Hematopoietic multipotent progenitor cell treated with erythropoietin and hydrocortisone succinate and interleukin-3 and kit ligand, for 17 days (in vitro differentiated cells): Measurements from ENCODE around the gene SYCP2.

Experiments used
- DNase-seq: peaks from one replicate; pipeline ENCODE4 v3.0.0-alpha.2; 2015; ENCODE audit warnings: low spot score

The SYCP2 gene

DNA sequence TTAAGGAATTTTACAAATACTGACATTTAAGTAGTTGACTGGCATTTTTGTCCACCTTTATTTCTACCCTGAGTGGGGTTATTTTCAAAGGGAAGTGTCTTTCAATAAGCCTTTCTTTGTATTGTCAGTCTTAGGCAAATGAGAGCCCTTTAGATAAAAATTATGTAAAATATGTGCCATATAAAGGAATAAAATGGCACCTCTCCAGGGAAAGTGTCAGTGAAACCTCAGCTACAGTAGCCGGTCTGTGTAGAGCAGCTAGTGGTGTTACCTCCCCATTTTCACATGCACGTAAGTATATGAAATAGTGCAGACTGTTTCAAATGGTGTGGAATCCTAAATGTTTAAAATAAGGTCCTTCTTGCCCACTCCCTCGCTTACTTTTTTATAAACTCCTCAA, 11.7 kb upstream of the SYCP2 start:
- DNase-seq, result no peak

DNA sequence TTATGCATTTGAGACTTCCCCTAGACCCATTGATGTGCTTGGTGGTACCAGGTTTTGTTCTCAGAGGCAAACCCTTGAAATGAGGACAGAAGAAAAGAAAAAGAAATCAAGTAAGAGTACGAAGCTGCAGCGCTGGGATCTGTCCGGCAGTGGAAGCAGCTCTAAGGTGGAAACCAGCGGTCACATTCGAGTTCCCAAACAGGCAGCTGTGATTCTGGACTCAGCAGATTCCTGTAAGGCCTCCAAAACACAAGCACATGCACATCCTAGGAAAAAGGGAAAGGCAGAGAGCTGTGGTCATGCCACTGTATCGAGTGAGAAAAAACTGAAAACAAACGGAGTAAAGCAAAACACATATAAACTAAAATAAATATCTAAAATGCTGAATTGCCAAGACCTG, 11.3 kb upstream of the SYCP2 start:
- no peak for DNase-seq

DNA sequence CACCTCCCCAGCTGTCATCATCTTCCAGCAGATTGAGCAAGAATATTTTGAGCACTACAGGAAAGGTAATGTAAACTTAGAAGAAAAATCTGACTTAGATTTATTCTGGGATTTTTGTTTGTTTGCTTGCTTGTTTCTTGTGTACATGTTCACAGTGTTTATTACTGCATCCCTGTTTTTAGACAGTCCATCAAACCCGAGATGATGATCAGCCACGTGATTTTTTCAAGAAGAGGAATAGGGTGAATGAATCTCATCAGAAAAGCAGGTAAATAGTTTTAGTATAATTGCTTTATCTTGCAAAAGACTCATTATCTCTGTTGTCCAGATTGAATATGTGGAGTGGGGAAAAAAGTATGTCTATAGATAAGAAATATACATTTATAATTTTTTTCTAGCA, 8.8 kb upstream of the SYCP2 start:
- DNase-seq, result no peak

DNA sequence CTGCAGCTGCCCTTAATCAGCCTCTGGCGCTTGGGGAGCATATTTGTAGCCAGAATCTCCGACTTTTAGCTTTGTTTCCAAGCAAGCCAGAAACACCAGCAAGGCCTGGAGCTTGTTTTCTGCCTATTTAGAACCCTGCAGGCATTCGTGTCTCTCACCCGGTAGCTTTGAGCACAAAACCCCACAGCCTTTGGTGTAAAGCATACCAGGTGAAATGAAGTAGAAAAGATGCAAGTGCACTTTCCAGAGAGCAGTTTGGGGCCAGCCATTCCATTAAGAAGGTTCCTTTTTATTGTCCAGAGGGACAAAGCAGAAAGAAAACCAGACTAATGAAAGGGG, 7.5 kb upstream of the SYCP2 start:
- no peak for DNase-seq

DNA sequence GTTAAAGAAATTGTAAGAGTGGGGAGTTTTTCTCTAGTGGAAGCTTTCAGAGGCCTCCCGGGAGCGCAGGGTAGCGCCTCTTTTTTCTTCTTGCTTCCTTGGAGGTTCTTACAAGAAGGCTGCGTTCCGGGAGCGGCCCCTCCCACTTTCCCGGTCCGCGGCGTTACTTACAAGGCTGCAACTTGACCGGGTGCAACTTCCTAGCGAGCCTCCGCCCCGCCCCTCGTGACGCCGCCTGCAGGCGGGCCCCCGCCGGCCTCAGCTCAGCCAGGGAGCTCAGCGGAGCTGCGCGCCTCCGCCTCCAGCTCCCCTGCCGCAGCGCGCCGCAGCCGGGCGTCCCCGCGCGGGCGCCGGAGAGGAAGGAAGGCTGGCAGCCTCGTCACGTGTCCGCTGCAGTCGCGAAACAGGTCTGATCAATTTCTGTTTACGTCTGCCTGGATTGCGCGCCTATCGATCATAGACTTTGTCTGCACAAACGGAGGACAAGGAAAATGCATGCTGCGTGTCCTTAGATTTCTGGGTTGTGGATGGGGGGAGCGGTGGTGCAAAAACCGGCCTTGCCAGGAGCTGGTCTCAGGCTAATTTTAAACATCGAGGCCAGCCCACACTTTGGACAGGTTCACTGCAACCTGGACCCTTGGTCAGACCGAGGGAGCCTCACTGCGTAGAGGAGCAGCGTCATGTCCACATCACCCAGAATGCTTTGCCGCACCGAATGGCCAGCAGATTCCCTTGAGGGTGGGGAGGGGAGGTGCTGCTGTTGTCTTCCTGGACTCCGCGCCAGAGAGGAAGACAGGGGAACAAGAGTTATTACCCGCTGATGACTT, 6.9 kb upstream of the SYCP2 start, which contains the start of the genes FAM217B and PPP1R3D:
TSS of gene FAM217B (plus strand) at position 261 of the 827 bp plus-strand sequence. CDS start 3,555 bp downstream, outside the sequence.
TSS of gene PPP1R3D (minus strand) at position 177 of the 827 bp plus-strand sequence. CDS start 374 bp downstream, outside the sequence.
- peak; percentile 68 for DNase-seq

DNA sequence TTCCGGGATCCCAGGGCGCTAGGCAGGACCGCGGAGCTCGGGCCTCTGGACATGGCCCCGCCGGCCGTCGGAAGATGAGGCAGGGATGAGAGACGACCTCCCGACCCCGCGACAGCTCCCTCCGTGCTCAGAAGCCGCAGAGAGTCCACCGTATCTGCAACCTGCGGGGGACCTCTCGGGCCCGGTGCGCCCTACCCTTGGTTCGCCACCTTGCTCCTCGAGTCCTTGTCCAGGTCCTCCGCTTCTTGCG, 6.4 kb upstream of the SYCP2 start:
- no peak for DNase-seq

DNA sequence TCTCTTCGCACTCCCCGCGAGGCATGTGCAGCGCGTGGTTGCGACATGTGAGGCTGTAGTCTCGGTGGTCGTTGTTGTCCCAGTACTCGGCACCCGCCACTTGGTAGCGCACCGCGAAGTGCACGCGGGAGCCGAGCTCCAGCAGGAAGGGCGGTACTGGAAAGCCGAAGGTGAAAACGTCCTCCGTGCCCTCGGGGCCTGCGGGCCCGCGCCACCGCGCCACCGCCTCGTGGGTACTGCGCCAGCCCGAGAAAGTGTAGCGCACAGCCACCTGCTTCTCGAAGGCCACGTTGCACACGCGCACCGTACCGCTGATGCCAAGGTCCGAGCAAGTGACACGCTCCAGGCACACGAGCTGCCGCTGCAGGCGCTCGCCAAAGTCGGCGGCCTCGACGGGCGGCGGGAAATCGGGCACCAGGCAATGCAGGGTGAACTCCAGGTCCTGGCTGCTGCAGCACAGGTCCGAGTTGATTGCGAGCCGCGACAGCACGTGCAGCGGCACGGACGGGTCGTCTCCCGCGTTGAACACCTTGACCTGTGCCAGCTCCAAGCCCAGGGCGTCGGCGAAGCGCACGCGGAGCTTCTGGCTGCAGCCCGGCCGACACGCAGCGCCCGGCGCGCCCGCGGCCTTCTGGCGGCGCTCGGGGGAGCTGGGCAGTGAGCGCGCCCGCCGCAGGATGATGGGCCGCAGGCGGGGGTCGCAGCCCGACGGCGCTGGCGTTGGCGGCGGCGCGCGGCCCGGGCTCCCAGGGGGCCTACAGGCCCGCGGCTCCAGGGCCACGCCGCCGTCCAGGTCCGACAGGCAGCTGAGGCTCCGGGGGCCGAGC, 5.8 kb upstream of the SYCP2 start:
- no peak for DNase-seq

DNA sequence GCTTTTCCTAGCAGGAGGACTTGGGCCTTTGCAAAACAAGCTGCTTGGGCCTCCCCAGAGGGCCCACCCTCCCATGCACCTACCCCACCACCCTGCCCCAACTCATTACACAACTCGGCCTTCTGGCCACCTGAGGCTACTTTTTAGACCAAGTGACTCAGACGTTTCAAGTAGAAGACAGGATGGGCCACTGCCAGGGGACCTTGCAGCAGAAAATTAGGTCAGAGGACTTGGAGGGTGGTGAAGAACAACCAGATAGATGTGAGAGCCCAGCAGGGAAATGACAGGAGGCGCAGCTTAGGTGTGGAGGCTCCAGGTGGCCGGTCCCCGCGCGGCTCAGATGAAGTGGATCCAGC, 5.2 kb upstream of the SYCP2 start:
- DNase-seq, result no peak

DNA sequence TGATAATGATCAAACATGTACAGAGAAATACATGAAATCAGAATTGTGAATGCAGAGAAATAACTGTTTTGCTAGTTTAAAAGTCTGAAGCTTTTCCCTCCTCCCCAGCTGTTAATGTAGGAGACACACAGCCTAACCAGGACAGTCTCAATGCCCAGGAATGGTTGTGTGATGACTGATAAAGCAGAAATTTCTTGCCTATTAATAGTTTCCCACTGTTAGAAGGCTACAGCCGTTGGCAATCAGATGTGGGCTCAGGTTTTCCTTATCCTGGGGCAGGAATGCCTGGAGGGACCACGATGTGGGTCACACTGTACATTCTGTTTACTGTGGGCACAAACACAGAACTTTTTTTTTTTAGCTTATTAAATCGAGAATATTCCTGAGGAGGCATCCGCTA, 4.8 kb upstream of the SYCP2 start:
- no peak for DNase-seq

DNA sequence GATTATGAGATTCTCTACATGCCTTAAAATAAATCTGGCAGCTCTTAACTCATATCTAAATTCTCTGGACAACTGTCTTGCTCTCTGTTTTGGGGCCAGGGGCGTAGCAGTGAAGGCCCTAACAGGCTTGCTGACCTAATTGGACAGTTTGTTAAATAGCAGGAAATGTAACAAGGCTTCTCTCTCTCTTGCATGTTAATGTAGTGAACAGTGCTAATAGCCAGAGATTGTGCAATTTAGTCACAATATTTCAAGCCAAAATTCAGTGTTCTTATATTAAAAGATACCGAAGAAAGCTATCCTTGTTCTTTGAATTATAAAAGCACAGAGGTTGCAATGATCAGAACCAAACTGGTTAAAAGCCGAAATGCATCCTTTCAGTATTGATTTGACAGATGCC, 3.7 kb upstream of the SYCP2 start:
- no peak for DNase-seq

DNA sequence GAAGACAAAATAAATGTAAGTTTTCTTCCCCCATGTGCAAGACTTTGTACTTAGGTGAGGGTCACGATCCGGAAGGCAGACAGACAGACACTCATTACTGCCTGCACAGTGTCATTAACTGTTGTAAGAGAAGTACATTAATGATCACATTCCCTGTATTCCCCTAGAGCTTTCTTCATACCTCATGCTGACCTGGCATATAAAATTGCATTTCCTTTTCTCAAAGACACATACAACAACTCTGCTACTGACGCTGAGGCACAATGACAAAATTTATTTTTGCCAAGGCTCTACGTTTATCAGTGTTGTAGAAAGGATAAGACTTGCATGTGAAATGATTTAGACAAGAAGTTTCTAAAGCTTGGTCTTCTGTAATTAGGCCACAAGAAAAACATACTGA, 3.0 kb upstream of the SYCP2 start:
- no peak for DNase-seq

DNA sequence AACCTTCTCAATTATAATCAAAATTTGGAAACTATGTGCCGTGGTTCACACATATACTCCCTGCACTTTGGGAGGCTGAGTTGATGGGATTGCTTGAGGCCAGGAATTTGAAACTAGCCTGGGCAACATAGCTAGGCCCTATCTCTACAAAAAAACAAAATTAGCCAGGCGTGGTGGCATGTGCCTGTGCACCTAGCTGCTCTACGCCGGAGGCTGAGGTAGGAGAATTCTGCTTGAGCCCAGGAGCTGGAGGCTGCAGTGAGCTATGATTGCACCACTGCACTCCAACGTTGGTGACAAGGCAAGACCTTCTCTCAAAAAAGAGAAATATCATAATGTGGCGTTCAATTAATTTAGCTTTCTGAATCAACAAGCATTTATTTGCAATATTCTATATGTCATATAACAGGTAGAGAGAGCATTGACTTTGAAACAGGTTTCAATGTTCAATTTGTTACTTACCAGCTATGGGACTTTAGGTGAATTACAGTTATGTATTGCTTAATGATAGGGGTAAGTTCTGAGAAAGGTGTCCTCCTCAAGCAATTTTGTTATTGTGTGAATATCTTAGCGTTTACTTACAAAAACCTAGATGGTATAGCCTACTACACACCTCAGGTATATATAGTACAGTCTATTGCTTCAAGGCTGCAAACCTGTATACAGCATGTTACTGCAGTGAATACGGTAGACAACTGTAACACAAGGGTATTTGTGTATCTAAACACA, 2.2 kb upstream of the SYCP2 start:
- DNase-seq, result no peak

DNA sequence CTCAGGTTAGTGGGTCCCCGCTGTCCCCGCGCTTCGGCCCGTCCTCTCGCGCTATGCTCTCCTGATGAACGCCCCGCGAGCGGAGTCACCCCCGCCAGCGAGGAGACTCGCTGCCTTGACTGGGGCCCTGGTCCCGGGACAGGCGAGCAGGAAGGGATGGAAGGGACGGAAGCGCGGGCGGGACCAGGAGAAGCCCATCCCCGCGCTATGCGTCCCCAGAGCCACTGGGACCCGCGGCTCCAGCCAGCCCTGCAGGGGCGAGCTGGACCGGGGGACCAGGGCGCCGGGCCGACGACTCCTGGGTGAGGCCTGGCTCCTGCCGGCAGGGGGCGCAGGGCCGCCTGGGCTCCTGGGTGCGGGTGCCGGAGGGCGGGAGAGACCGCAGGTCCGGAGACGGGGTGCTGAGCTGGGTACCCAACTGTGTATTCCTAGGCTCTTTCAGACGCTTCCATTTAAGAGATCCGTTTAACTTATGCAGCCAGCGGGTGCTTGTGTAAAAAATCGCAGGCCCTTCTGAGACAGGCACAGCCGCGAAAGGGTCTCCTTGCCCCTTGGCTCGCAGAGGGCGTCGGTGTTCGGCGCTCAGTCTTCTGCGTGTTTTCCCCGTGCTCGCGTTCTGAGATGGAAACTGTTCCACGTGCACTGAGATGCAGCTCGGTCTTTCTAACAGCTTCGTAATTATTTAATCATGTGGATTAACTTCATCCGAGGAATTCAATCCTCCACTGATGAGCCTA, 580 bp upstream of the SYCP2 start:
- DNase-seq, result peak; percentile 59

DNA sequence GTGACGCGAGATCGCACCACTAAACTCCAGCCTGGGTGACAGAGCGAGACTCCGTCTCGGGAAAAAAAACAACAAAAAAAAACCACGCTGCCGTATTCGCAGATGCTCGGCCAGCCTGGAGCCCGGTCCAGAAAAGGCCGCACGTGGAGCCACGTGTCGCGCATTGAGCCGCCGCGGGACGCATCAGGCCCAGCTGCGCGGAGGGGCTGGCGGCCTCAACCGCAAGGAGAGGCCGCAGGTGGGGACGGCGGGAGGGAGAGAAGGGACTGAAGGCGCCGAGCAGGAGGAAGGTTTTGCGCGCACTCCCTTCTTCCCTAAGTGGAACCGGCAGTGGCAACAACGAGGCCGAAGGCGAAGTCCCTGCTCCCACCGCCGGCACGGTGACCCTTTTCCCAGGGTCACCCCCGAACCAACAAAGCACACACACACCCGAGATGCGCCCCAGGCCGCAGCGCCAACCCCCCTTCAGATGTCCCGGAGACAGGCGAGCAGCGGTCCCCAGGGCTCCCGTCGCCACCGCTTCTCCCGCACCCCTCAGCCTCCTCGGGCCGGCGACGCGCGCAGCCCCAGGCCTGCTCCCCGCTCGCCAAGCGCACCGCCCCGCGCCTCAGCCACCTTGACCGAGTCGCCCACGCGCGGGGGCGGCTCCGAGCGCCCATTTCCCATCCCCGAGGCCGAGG, 681 bp downstream of the SYCP2 start:
- no peak for DNase-seq

DNA sequence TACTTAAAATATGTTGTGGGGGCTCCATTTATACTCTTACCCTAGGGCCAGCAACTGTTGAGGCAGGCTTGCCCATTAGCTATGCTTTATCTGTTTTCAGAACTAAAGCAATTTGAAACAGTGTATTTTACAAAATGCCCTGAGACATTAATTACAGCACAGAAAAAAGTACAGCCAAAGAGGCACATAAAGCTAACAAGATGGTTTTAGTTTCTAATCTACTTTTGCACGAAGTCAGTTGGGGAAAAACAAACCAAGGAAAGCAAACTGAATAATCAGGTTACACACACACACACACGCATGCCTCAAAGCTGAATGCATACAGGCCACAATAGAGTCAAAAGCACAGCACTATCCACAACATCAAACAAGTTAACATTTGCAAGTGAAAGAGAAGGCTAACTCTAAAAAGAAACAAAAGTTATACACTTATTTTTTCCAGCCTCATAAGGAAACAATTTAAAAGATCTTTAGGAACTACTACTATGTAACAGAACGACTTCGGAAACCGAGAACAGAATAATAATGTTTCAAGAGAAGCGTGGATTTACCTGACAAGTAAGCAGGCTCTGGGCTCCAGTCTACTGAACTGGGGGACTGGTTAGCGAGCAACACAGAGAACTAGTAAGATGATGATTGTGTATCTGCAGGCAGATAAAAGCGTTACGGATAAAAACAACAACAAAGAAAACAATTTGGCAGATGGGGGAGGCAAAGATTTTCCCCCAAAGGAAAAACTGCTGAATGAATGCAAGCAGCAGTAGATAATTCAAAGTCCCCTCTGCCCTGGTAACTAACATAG, 1.7 kb downstream of the SYCP2 start:
- DNase-seq, result no peak

DNA sequence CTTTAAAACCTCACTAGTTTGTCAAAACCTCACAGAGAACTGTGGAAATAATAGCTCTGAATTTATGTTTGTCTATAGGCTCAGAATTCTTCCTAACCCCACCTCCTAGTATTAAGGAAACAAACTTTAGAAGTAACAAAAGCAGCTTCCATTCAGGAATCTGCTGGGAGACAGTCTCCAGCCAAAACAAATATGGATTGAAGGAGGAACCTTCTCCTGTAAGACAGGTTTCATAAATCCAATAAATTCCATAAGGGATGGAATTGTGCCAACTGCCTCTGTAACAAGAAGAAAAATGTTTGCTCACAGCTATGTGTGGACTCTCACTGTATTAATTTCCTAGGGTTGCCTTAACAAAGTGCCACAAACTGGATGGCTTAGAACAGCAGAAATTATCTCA, 7.5 kb downstream of the SYCP2 start:
- DNase-seq, result no peak

DNA sequence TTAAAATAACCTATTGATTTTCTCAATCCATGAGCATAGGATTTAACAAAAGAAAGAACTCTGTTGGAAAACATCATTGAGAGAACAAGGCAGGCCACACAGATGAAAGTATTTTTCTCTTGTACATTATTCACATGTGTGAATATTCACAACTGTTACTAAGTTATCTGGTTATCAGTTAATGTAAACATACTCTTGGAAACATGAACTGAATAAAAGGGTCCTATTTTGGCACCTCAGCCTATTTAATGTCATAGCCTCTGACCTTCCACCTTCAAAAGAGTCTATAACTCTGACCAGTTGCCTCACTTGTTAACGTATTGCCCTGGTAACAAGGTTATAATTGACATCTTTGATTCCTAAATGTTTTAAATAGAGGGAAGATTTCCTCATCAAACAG, 8.1 kb downstream of the SYCP2 start:
- DNase-seq, result no peak

DNA sequence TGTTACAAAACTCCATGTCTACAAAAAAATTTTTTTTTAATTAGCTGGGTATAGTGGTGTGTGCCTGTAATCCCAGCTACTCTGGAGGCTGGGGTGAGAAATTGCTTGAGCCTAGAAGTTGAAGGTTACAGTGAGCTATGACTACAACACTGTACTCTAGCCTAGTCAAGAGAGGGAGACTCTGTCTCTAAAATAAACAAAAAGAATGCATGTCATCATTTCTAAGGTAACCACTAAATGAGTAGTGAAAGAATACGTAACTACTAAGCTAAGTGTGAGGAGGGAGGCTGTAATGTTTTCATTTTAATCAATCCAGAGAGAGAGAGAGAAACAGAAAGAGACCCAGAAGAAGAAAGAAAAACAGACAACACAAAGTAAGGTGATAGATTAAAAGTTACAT, 9.9 kb downstream of the SYCP2 start:
- DNase-seq, result no peak

DNA sequence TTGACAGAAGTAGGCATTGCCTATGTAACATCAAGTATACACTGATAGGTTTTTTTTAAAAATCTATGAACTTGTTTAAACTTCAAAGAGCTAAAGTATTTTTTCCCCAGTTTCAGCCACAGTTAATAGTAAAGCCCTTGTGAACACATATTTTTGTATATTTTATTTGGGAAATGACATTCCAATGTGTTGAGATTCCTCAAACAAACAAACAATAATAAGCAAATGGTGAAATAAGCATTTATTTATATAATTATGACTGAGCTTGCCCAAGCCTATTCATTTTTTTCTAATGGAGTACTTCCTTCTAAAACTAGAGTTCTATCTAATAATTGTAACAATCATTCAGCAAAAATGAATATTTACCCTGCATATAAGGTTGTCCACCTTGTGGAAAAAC, 12.5 kb downstream of the SYCP2 start:
- DNase-seq, result no peak

DNA sequence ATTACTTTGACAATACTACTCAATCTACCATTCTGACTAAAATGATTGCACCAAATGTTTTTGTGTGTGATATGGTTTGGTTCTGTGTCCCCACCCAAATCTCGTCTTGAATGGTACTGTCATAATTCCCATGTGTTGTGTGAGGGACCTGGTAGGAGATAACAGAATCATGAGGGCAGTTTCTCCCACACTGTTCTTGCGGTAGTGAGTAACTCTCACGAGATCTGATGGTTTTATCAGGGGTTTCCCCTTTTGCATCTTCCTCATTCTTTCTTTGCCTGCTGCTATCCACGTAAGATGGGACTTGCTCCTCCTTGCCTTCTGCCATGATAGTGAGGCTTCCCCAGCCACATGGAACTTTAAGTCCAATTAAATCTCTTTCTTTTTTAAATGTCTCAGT, 20.8 kb downstream of the SYCP2 start:
- DNase-seq, result no peak

DNA sequence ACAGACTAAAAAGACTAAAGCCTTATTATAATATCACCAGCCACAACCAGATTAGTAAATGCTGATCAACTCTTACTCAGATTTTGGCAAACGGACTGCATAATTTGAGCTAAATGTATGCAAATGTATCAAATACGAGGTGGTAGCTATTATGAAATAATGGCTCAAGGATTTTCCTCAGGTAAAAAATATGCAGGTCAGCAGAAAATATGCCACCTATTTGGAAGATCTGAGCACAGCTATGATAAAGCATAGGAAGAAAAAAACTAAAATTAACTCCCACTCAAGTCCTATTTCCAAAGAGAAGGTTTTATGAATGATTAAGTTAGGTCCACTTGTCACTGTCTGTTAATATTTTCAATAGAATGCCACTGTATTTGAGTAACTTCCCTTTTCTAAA, 22.4 kb downstream of the SYCP2 start:
- DNase-seq, result no peak
